A673 (cell line): Measurements from ENCODE around the gene BCAS1. TPM values are rescaled to one million over a fixed set of nuclear protein-coding genes. Genes with fewer than 3 reads are reported as not detected.

Experiments used
- BruUV-seq: library from RNA; stranded (reverse); fragments of 400-500 nt; replicated peaks from 2 replicates; lab custom pipeline; 2021; lab: Mats Ljungman, UMichigan
- CTCF ChIA-PET: fragments of 300-600 bp; sonication (Branson Sonifier 250); formaldehyde crosslinking; loops from one replicate; lab custom pipeline; 2022; ENCODE audit warnings: antibody characterized with exemption; lab: Charles Lee
- POLR2A ChIA-PET: fragments of 300-600 bp; sonication (Branson Sonifier 250); formaldehyde crosslinking; loops from one replicate; lab custom pipeline; 2022; ENCODE audit warnings: antibody characterized with exemption; ENCODE audit not compliant: low non-redundant PET; lab: Charles Lee
- DNase-seq: peaks from one replicate; pipeline ENCODE4 v3.0.0-alpha.2; 2015; ENCODE audit warnings: low spot score
- H3K27ac ChIP-seq: fragments of 200-600 bp; sonication (generic); 2 replicates; pipeline ENCODE4 v1.5.1; 2016; ENCODE audit warnings: mixed run types, low read depth, mild to moderate bottlenecking, mixed read lengths, antibody characterized with exemption, low read length; ENCODE audit not compliant: poor library complexity, severe bottlenecking
- H3K27me3 ChIP-seq: fragments of 200-600 bp; sonication (generic); replicated peaks from 2 replicates; pipeline ENCODE4 v1.6.1; 2017; ENCODE audit warnings: mixed run types, low read depth, mild to moderate bottlenecking, mixed read lengths, antibody characterized with exemption, low read length; ENCODE audit not compliant: insufficient read depth, poor library complexity
- H3K36me3 ChIP-seq: fragments of 200-600 bp; sonication (generic); 2 replicates; pipeline ENCODE4 v1.6.1; 2016; ENCODE audit warnings: mixed run types, mild to moderate bottlenecking, mixed read lengths, antibody characterized with exemption, low read length; ENCODE audit not compliant: insufficient read depth, poor library complexity, severe bottlenecking
- H3K4me1 ChIP-seq: fragments of 200-600 bp; sonication (generic); 2 replicates; pipeline ENCODE4 v1.6.1; 2017; ENCODE audit warnings: mixed run types, mild to moderate bottlenecking, mixed read lengths, antibody characterized with exemption, low read length; ENCODE audit not compliant: insufficient read depth, poor library complexity, severe bottlenecking
- H3K4me3 ChIP-seq: fragments of 200-600 bp; sonication (generic); 2 replicates; pipeline ENCODE4 v1.5.1; 2016; ENCODE audit warnings: low read depth, mixed run types, mild to moderate bottlenecking, mixed read lengths, low read length; ENCODE audit not compliant: poor library complexity, severe bottlenecking
- H3K9me3 ChIP-seq: fragments of 200-600 bp; sonication (generic); 2 replicates; pipeline ENCODE4 v1.6.1; 2016; ENCODE audit warnings: mixed run types, low read depth, mild to moderate bottlenecking, mixed read lengths, antibody characterized with exemption, low read length; ENCODE audit not compliant: poor library complexity, severe bottlenecking
- EZH2 ChIP-seq: fragments of 200-600 bp; sonication (generic); IDR thresholded peaks from 2 replicates; pipeline ENCODE4 v1.6.1; 2017; ENCODE audit warnings: borderline replicate concordance, low read depth, mild to moderate bottlenecking, mixed read lengths, antibody characterized with exemption, low read length; ENCODE audit not compliant: poor library complexity, severe bottlenecking
- intact Hi-C: fragments of 100-400 bp; cut with micrococcal nuclease; formaldehyde crosslinking; loops from one replicate; pipeline ENCODE4 v1.10.0; 2022; ENCODE audit not compliant: unreplicated experiment
- total RNA-seq: library from RNA; stranded (reverse); gene quantifications from 2 replicates; pipeline ENCODE4 v1.2.3, GENCODE V29; 2021
- TF ChIP-seq, protein P1 (sequence below): fragments of 300-800, 200-600 bp; sonication (generic); conservative IDR thresholded peaks from 2 replicates; pipeline ENCODE4 v1.5.1; 2017; ENCODE audit warnings: low read depth, mild to moderate bottlenecking, antibody characterized with exemption, low read length, moderate library complexity, mixed read lengths

BCAS1 gene
- total RNA-seq, 1 experiment from 2014 or later = 1.4 TPM

GRCh38 chr20:54084727-54085388 lies 14.5 kb upstream of the BCAS1 start:
- no TSS peak for BruUV-seq
- H3K9me3 ChIP-seq = no peaks in the 10 kb centered on the region
- intact Hi-C loops = no loop called here
- H3K27me3 ChIP-seq = no peaks in the 10 kb centered on the region
- DNase-seq = no peak
- CTCF ChIA-PET = no interaction called here
- no peaks in the 10 kb centered on the region for H3K4me1 ChIP-seq
- H3K4me3 ChIP-seq = no peak overlapping the region
- TF ChIP-seq, protein P1, sequence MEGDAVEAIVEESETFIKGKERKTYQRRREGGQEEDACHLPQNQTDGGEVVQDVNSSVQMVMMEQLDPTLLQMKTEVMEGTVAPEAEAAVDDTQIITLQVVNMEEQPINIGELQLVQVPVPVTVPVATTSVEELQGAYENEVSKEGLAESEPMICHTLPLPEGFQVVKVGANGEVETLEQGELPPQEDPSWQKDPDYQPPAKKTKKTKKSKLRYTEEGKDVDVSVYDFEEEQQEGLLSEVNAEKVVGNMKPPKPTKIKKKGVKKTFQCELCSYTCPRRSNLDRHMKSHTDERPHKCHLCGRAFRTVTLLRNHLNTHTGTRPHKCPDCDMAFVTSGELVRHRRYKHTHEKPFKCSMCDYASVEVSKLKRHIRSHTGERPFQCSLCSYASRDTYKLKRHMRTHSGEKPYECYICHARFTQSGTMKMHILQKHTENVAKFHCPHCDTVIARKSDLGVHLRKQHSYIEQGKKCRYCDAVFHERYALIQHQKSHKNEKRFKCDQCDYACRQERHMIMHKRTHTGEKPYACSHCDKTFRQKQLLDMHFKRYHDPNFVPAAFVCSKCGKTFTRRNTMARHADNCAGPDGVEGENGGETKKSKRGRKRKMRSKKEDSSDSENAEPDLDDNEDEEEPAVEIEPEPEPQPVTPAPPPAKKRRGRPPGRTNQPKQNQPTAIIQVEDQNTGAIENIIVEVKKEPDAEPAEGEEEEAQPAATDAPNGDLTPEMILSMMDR = no peak
- TF ChIP-seq EZH2 = no peak
- no peaks in the 10 kb centered on the region for H3K36me3 ChIP-seq
- POLR2A ChIA-PET = no interaction called here
- no peak overlapping the region for H3K27ac ChIP-seq

DNA sequence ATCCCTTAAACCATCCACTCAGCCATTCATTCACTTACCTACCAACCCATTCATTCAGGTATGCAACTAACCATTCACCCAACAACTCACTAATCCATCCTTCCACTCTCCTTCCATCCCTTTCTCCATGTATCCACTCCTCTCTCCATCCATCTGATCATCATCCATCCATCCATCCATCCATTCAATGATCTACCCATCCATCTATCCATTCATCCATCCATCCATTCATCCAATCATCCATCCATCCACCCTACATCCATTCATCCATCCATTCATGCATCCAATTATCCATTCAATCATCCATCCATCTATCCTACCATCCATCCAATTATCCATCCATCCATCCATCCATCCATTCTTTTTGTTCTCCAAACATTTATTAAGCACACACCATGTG lies 13.8 kb upstream of the BCAS1 start:
- ChIA-PET CTCF (no interaction called here), POLR2A (no interaction called here)
- BruUV-seq = no TSS peak
- no peak for DNase-seq
- Histone ChIP-seq H3K4me1 (no peaks in the 10 kb centered on the region), H3K27me3 (no peaks in the 10 kb centered on the region), H3K36me3 (no peaks in the 10 kb centered on the region), H3K9me3 (no peaks in the 10 kb centered on the region), H3K4me3 (no peak overlapping the region), H3K27ac (no peak overlapping the region)
- intact Hi-C loops = no loop called here
- TF ChIP-seq EZH2 = no peak
- TF ChIP-seq, protein P1 = no peak

DNA sequence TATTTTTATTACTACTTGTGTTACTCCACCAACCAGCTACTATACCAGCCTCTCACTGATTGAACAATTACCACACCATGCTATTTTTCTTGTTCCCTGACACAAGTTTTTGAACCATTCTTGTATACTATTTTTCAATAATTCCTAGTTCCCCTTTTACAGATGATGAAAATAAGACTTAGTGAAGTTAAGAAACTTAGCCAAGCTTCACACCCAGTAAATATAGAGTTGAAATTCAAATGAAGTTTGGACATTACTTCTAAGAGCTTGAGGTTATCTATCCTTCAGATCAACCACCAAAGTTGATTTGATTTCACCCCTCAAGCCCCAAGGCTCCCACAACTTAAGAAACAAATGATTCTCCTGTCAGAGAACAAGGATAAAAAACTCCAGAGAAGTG lies 13.1 kb upstream of the BCAS1 start:
- H3K9me3 ChIP-seq = no peaks in the 10 kb centered on the region
- peaks cover 4% of the 10 kb centered on the region for H3K4me1 ChIP-seq
- intact Hi-C loops = no loop called here
- TF ChIP-seq, protein P1 = no peak
- no peak for TF ChIP-seq EZH2
- no TSS peak for BruUV-seq
- no peaks in the 10 kb centered on the region for H3K27me3 ChIP-seq
- ChIA-PET POLR2A (no interaction called here), CTCF (no interaction called here)
- no peak overlapping the region for H3K27ac ChIP-seq
- H3K36me3 ChIP-seq = no peaks in the 10 kb centered on the region
- DNase-seq = no peak
- no peak overlapping the region for H3K4me3 ChIP-seq
